ENCODE measurements around the gene ST3GAL5. TPM values are rescaled to one million over a fixed set of nuclear protein-coding genes. Genes with fewer than 3 reads are reported as not detected.

ST3GAL5 gene
- total RNA-seq, 1 experiment from 2014 or later: 5.9 TPM

- ChIA-PET CTCF (no interaction called here), POLR2A (ENCODE audit: unreplicated experiment) (no interaction called here)
- no peaks in the 10 kb centered on the region for H3F3A ChIP-seq (ENCODE audit: insufficient read depth, low read depth)
- intact Hi-C loops (cut with micrococcal nuclease; ENCODE audit: unreplicated experiment): loop anchor here (10.0 kb wide), 1 partner anchor 371 kb away; the partner anchor contains the start of genes IMMT and MRPL35
- H3K9me3 ChIP-seq (ENCODE audit: insufficient read depth, low read depth): no peaks in the 10 kb centered on the region
- no peaks in the 10 kb centered on the region for H3K27me3 ChIP-seq (ENCODE audit: insufficient read depth, low read depth)
- TF ChIP-seq, protein P1, sequence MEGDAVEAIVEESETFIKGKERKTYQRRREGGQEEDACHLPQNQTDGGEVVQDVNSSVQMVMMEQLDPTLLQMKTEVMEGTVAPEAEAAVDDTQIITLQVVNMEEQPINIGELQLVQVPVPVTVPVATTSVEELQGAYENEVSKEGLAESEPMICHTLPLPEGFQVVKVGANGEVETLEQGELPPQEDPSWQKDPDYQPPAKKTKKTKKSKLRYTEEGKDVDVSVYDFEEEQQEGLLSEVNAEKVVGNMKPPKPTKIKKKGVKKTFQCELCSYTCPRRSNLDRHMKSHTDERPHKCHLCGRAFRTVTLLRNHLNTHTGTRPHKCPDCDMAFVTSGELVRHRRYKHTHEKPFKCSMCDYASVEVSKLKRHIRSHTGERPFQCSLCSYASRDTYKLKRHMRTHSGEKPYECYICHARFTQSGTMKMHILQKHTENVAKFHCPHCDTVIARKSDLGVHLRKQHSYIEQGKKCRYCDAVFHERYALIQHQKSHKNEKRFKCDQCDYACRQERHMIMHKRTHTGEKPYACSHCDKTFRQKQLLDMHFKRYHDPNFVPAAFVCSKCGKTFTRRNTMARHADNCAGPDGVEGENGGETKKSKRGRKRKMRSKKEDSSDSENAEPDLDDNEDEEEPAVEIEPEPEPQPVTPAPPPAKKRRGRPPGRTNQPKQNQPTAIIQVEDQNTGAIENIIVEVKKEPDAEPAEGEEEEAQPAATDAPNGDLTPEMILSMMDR (conservative IDR thresholded peaks at IDR 0.05): no peak
- no peak overlapping the region for H2AFZ ChIP-seq
- DNase-seq: no peak
- no peaks in the 10 kb centered on the region for H3K79me2 ChIP-seq (ENCODE audit: low read depth)
- peaks cover 6% of the 10 kb centered on the region; the same call in 1 of the 2 replicates for H3K4me1 ChIP-seq (replicated peaks; ENCODE audit: insufficient read depth)
- H4K20me1 ChIP-seq (ENCODE audit: insufficient read depth): no peaks in the 10 kb centered on the region
- H3K4me3 ChIP-seq: no peak overlapping the region
- no peak overlapping the region for H3K27ac ChIP-seq
- no TSS peak for BruUV-seq (replicated peaks)
- no peaks in the 10 kb centered on the region for H3K36me3 ChIP-seq (ENCODE audit: low read depth)
- no peaks in the 10 kb centered on the region for H3K9me2 ChIP-seq (ENCODE audit: insufficient read depth)
- H3K4me2 ChIP-seq: no peak overlapping the region
These were observed 64.8 kb downstream of the ST3GAL5 start for GRCh38 chr2:85823951-85824350.

DNA sequence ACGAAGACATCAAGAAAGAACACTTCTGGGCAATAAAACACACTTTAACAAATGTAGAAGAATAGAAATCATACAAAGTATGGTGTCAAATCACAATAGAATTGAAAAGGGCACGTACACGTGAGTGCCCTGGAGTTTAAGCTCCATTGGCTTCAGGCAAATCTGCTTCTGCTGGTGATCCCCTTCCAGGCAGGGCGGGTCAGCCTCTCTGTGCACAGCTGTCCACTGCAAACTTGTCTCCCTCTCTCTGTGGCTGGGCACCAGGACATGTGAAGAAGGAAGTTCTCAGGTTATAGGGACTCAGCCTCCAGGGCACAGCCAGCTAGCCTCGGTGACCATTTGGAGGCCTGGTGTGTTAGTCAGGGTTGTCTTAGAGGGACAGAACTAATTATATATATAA lies 66.0 kb downstream of the ST3GAL5 start:
- CTCF ChIA-PET: interaction anchor here (0.6 to 0.7 kb wide), 3 partner anchors 17 to 364 kb away, joined by 3 to 13 read pairs (median 4); no protein-coding TSS in a partner anchor
- TF ChIP-seq, protein P1 (conservative IDR thresholded peaks at IDR 0.05): no peak
- no peak for TF ChIP-seq EZH2 (IDR thresholded peaks at IDR 0.05; ENCODE audit: low read depth)
- Histone ChIP-seq H4K20me1 (ENCODE audit: insufficient read depth) (no peaks in the 10 kb centered on the region), H3K9me3 (ENCODE audit: insufficient read depth, low read depth) (no peaks in the 10 kb centered on the region), H3K4me3 (no peak overlapping the region), H3K36me3 (ENCODE audit: low read depth) (no peaks in the 10 kb centered on the region), H3K4me2 (no peak overlapping the region), H3F3A (ENCODE audit: insufficient read depth, low read depth) (no peaks in the 10 kb centered on the region), H3K27me3 (ENCODE audit: insufficient read depth, low read depth) (no peaks in the 10 kb centered on the region), H3K27ac (no peak overlapping the region), H3K4me1 (replicated peaks; ENCODE audit: insufficient read depth) (peaks cover 3% of the 10 kb centered on the region; the same call in 1 of the 2 replicates), H3K79me2 (ENCODE audit: low read depth) (no peaks in the 10 kb centered on the region), H2AFZ (no peak overlapping the region), H3K9me2 (ENCODE audit: insufficient read depth) (no peaks in the 10 kb centered on the region)
- no peak for DNase-seq
- intact Hi-C loops (cut with micrococcal nuclease; ENCODE audit: unreplicated experiment): loop anchor here (10.0 kb wide), 1 partner anchor 372 kb away; the partner anchor contains the start of genes IMMT and MRPL35
- no TSS peak for BruUV-seq (replicated peaks)
- POLR2A ChIA-PET (ENCODE audit: unreplicated experiment): no interaction called here

GRCh38 chr2:85819811-85820510 lies 68.8 kb downstream of the ST3GAL5 start:
- TF ChIP-seq, protein P1 (conservative IDR thresholded peaks at IDR 0.05): no peak
- TF ChIP-seq EZH2 (IDR thresholded peaks at IDR 0.05; ENCODE audit: low read depth): no peak
- no peak overlapping the region for H3K27ac ChIP-seq
- H2AFZ ChIP-seq: no peak overlapping the region
- no peaks in the 10 kb centered on the region for H3K9me3 ChIP-seq (ENCODE audit: insufficient read depth, low read depth)
- intact Hi-C loops (cut with micrococcal nuclease; ENCODE audit: unreplicated experiment): loop anchor here (10.0 kb wide), 1 partner anchor 375 kb away; the partner anchor contains the start of genes IMMT and MRPL35
- no peaks in the 10 kb centered on the region for H4K20me1 ChIP-seq (ENCODE audit: insufficient read depth)
- H3K79me2 ChIP-seq (ENCODE audit: low read depth): no peaks in the 10 kb centered on the region
- no peak for DNase-seq
- H3K36me3 ChIP-seq (ENCODE audit: low read depth): no peaks in the 10 kb centered on the region
- POLR2A ChIA-PET (ENCODE audit: unreplicated experiment): no interaction called here
- H3K4me1 ChIP-seq (replicated peaks; ENCODE audit: insufficient read depth): no peaks in the 10 kb centered on the region
- H3K4me2 ChIP-seq: no peak overlapping the region
- BruUV-seq (replicated peaks): no TSS peak
- no peaks in the 10 kb centered on the region for H3F3A ChIP-seq (ENCODE audit: insufficient read depth, low read depth)
- H3K4me3 ChIP-seq: no peak overlapping the region
- H3K27me3 ChIP-seq (ENCODE audit: insufficient read depth, low read depth): no peaks in the 10 kb centered on the region
- CTCF ChIA-PET: no interaction called here
- no peaks in the 10 kb centered on the region for H3K9me2 ChIP-seq (ENCODE audit: insufficient read depth)
